Stimulated activated CD8-positive, alpha-beta memory T cell treated with anti-CD3 and anti-CD28 coated beads, Interleukin-15, amount 100 ng/mL, for 48 hours (primary cell): ENCODE measurements around the gene COPB2.
"Not testable (repeated sequence)": the region's sequence is repeated elsewhere in the genome, so short reads cannot be mapped to it uniquely, and the experiment has no call there.

Experiments used
- DNase-seq, 2 donors: peaks; one replicate each; pipeline ENCODE4 v3.0.0-alpha.2; 2020; ENCODE audit warnings: low read depth in 2 of 2

Gene COPB2

DNA sequence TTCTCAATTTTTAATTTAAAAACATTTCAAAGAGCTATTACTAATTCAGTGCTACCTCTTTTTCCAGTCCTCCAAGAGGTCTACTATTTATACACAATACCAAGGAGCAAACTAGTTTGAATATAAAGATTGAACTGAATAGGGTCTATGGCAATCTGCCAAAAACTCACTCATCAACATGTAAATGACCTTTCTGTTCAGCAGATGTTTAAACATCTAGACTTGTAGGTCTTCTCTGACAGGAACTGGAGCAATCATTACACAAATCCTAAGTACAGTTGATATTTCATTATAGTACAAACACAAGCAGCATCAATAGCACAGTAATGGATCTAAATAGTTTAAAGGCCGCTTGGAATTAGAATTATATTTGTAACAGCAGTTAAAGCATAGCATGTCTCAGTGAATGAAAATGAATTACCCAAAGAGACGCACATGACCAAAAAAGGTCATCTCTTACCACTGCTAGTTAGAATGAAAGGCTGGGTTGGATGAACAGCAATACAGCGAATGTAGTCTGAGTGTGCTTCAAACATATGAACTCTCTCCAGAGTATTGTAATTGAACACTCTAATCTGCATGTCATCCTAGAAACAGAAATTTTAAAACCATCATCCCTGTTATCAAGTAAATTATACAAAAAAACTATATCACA lies 10.7 kb downstream of the COPB2 start:
- DNase-seq, result no peak

DNA sequence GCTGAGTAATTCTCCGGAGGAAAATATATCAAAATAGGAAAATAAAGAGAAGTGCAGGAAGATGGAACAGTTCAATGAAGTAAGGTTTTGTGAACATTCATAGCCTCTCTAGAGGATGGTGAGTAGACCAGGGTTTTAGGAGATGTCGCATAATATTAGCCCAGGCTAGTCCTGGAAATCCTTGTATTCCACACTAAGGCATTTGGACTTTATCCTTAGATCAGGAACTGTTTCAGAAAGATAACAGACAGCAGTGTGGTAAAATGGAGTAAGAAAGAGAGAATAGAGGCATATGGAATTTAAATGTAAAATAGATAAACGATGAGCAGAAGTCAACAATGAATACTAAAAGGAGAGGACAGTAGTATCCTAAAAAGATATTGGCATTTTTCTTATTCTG lies 12.1 kb downstream of the COPB2 start:
- no peak for DNase-seq

DNA sequence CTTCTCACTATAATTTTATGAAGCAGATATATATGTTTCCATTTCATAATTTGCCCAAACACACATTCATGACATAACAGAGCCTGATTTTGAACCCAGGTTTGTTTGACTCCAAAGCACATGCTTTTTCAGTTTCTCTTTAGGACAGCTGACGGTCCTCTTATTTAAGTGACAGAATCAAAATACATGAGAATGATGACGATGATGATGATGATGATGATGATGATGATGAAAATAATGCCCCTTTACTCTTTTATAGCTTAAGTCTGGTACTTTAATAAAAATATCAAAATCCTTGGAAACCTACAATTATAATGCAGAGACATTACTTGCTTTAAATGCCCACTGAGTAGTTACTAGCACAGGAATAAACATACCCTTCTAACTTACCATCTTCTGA lies 15.3 kb downstream of the COPB2 start:
- no peak for DNase-seq

DNA sequence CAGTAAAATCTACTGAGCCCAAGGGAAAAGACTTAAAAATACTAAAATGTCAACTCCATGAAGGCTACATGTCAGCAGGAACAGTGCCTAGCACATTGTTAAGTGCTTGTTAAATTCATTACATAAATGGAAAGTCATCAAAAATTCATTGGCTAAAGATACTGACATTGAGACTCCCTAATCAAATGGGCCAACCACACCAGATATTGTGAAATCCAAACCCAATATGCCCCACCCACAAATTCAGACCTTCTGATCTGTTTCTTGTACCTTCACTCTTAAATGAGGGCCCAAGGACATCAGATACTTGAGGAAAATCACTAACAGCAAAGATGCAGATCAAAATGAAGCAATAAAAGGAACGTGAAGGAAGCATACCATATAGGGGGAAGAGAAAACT lies 24.9 kb downstream of the COPB2 start:
- no peak for DNase-seq

DNA sequence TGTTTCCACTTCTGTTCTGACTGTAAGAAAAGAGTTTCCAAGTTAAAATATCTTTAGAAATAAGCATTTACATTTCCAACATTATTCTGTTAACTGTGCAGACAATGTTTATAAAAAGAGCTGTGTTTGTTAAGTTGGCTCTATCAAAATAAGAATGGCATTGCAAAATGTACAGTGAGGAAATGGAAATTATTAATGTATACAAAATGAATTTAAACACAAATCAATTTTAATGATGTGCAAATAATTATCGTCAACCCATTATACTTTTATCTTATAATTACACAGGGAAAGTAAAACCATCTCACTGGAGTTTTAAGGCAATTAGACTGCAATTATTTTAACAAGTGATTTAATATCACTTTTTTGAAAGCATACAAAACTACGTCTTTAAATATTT lies 28.2 kb downstream of the COPB2 start:
- DNase-seq, result no peak

DNA sequence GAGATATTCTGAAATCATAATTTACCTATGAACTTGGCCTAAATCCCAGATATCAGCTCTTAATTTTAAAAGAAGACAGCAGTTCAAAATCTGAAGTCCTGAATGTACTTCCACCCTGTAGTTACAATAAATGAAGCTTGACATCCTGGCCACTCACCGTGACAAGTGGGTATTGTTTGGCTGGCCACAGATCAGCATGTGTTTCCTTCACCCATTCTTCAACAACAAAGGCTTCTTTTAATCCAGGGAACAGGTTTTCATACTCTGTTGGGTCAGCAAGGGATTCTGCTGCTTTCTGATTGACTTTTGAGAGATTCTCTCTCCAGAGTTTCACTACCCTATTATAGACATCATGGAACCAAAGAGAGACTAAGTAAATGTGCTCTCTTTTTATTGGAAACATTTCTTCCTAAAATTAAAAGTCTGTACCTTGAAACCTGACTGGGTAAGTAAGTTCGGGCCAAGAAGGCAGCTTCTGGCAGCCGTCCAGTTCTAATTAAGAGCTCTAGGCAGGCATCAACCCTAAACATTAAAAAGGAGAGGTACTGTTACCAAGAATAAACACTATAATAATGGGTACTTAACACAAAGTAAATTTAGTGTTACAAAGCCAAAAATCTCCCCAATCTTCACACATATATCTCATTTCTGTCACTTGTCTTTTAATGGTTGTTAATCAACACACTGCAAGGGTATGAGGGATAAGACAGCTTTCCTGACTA lies 30.4 kb downstream of the COPB2 start:
- no peak for DNase-seq

DNA sequence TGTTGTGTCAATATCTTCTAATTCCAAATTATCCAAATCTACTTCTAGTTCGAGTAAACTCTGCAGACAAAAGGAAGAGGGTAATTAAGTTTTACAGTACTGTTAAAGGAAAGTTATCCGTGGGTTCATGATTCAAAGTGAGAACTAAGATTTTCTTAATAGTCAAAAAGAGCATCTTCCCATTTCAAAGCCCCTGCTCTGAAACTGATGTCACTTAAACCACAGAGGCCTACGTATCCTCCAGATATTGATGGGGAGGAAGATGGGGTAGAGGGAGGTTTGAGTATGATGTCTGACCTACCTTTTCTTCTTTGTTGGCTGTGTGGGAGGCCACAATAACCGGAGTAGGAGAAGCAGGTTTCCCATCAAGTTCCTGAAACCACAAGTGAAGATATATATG lies 31.5 kb downstream of the COPB2 start:
- DNase-seq, result no peak

DNA sequence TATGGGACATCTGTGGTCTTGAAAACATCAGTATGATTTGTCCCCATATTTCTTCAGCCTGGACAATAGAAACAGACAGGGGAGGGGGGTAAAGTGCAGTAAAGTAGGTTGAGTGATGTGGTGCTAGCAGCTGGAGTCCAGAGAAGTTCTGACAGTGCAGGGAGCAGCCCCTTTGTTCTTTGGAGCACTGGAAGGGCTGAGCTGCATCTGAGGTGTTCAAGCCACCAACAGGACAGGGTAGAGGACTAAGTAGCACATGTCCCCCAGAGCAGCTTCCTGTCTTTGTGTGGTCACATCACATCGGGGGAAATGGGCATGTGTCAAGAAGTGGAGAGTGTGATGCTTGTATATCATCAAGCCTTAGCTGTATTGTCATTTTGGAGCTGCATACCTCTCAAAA lies 33.6 kb downstream of the COPB2 start:
- no peak for DNase-seq

DNA sequence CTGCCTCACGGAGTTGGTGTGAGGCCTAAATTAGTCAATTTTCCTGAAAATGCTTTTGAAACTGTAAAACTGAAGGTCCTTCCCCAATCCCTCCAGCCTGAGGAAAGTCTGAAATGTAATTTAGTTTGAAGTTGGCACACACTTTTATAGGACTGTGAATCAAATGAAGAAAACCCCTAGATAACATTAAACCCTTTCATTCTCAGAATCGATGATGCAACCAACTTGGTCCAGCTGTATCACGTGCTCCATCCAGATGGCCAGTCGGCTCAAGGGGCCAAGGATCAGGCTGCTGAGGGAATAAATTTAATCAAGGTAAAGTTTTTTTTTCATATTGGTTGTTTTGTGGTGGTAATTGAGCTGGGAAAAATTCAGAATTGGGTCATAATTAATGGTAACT lies 34.0 kb downstream of the COPB2 start:
- DNase-seq, result no peak

DNA sequence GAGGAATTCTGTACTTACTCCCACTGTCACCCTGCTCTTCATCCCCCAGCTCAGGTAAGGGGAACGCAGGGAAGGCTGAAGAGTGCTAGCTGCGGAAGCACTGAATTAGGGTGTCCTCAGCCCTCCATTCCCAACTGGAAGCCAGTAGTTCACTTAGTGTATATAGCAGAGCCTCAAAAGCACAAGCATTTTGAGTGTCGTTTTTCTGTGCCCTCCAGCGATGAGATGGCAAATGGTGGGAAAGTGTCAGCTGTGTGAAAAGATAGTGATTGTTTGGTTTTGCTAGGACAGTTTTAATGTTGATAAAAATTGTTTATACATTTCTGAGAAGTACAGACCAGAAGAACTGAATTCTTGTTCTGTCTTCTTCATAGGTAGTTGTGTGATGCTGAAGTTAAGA lies 34.8 kb downstream of the COPB2 start:
- no peak for DNase-seq

DNA sequence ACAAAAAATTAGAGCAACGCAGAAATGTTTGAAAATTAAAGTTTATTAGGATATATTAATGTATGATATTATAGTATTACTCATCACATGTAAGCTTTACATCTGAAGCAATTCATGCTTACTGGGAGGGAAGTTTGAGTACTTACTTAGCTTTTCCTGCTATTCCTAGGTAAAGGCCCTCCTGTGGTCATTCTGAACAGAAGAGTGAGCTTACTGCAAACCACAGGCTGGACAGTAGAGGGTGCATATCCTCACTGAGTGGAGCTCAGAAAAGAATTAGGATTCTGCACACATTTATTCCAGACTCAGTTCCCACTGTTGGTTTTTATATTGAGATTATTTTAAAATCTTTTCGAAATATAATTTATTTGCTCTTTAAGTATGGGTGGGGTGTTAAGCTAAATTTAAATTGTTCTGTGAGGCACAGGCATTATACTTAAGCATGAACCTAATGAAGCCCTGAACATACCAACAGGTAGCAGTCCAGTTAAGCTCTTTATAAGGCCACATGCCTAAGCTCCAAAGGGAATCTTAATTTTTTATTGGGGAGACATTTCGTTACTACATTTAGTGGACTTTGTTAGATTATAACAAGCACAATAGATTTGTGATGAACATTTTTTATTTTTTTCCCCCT lies 35.4 kb downstream of the COPB2 start:
- DNase-seq, result no peak

DNA sequence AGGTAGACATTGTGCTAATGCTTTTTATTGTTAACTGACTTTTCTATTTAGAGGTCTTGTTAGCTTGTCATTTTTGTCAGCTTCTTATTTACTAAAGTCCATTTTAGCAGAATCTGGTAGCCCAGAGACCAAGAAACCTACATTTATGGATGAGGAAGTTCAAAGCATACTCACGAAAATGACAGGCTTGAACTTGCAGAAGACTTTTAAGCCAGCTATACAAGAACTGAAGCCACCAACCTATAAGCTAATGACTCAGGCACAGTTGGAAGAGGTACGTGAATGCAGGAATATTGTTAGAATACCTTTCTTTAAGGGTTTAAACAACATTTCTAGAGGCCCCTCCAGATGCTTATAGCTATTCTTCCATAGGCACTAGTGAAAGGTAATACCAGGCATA lies 42.7 kb downstream of the COPB2 start:
- DNase-seq, result no peak

DNA sequence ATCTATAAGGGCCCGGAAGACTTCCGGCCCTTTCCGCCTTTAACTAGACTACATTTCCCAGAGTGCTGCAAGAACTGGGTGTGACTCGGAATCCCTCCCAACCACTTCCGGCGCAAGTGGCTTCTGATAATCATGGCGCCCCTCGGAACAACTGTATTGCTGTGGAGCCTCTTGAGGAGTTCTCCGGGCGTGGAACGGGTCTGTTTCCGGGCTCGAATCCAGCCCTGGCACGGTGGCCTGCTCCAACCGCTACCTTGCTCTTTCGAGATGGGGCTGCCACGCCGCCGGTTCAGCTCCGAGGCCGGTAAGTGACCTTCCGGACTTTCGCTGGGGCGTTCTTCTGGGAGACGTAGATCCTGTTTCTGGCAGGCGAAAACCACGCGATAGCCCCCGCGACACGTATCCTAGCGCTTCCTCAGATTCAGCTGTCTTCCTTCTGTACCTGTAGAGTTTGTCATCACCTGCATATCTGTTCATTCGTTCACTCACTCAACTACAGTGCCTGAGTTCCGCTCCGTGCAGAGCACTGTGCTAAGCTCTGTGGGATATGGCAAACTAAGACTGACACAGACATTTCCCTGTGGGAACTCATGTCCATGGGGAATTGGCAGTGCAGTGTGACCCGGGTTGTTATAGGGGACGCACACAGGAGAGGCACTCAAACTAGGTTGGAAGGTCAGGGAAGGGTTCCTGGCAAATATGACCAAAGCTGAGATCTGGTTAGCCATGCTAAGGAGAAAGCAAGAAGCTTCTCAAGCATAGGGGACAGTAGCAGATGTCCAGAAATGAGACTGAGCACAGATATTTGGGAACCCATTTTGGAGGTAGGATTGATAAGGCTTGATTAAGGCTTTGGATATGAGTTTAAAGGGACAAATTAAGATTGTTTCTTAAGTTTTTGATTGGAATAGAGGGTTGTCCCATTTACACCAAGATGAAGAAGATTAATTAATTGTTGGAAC lies 45.3 kb downstream of the COPB2 start, which contains the start of gene MRPS22:
Gene MRPS22, plus strand, starts transcription at position 126 of the 962 bp plus-strand sequence. Its CDS starts 7 bp downstream, at position 133.
- peak; percentile 72 to 73 for DNase-seq

DNA sequence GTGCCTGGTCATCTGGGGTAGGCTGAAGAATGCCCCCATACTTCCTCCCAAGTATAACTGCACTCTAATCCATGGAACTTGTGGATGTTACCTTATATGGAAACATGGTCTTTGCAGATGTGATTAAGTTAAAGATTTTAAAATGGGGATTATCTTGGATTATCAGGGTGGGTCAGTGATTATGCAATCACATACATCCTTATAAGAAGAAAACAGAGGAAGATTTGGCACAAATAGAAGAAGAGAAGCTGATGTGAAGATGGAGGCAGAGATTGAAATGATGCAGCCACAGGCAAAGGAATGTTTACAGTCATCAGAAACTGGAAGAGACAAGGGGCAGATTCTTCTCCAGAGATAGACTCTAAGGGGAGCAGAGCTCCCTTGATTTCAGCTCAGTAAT lies 47.4 kb downstream of the COPB2 start:
- DNase-seq, result no peak

DNA sequence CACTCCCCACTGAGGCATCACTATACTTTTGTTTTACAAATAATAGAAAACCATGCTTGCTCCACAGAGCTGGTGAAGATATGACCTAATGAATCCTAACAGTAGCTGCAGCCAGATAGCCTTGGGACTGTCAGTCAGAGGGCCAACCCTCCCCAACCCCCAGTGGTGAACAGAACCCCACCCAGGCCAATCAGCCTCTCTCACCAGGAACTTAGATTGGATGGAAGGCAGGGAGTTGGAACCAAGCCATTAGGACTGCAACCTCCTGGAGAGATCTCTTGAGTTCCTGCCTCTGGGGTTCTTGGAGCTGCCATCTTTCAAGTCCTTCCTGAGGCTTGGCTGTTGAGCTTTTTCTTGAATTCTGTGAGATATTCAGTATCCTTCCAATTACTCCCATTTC lies 48.7 kb downstream of the COPB2 start:
- DNase-seq, result no peak

DNA sequence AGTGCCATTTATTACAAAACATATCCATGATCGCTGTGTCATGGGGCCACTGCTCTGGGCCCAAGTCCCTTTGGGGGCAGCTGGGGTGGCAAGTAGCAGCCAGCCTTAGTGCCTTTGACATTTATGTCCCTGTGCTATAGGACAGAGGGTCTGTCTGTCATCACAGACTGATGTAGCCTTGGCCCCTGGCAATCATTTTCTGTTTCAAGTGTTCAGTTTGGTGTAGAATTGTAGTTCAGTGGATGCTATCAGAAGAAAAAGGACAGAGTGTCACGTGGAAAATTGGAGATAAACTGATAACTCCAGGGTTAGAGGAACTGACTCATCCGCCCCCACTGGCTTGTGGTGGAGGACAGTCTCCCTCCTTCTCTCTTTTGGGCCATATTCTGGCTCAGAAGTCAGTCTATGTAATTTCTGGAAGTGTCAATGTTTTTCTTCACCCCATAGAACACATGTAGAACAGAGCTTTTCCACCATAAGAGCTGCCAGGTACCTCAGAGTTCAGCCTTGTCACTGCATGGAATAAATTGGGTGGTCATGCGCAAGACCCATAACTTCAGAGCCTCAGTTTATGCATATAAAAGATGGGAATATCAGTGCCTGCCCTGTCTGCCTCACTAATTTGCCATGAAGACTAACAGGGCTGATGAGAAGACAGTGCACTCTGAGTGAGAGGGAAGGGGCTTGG lies 50.1 kb downstream of the COPB2 start:
- DNase-seq, result peak in 1 of 2 donors; percentile 22

DNA sequence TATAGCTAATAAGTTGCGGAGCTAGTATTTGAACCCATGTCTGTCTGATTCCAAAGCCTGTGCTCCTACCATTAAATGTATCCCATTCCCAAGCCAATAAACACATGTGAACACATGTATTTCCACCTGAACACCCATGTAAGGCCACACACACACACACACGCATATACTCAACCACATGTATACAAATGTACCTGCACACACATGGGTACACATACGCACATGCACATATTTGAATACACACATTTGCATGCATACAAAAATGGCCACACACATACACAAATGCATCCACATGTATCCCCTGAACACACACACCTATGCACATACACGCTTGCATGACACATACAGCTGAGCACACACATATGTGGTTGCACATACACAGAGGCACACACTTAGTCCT lies 51.0 kb downstream of the COPB2 start:
- no peak for DNase-seq

DNA sequence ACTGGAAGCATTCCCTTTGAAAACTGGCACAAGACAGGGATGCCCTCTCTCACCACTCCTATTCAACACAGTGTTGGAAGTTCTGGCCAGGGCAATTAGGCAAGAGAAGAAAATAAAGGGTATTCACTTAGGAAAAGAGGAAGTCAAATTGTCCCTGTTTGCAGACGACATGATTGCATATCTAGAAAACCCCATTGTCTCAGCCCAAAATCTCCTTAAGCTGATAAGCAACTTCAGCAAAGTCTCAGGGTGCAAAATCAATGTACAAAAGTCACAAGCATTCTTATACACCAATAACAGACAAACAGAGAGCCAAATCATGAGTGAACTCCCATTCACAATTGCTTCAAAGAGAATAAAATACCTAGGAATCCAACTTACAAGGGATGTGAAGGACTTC lies 54.8 kb downstream of the COPB2 start:
- not testable (repeated sequence) for DNase-seq

DNA sequence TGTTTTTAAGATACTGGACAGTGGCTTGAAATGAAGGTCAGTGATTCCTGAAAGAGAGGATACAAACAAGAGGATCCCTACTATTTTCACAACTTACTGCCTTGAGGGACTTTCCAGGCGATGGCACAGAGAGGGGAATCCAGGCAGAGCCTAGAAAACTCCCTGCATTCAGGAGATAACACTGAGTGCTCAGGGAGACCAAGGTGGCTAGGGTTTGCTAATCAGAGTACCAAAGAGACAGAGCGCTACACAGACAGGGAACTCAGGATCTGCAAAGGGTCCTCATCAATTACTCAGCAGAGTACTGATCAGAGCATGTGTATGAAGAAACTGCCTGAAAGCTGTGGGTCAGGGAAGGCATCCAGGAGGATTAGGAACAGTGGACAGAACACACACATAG lies 57.4 kb downstream of the COPB2 start:
- no peak for DNase-seq

DNA sequence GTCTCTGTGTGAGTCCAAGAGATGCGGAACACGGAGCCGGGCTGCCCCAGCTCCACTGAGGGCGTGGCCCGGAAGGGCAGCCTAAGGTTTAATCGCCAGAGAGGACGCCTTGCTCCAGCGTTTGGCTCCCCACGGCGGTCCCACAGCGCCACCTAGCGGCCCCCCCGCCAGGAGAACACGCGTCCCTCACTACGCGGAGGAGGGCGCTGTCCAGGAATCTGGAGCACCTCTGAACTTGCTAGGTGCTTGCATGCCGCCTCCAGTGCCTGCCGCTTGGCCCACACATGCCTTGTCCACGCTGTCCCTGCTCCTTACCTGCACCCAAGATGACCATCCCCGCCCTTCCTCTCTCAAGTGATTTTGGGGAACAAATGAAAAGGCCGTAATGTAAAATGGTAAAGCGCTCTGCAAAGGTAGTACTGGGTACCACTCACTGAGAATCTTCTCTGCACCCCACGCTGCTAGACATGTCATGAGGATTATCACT lies 60.0 kb downstream of the COPB2 start:
- peak; percentile 75 to 76 for DNase-seq

DNA sequence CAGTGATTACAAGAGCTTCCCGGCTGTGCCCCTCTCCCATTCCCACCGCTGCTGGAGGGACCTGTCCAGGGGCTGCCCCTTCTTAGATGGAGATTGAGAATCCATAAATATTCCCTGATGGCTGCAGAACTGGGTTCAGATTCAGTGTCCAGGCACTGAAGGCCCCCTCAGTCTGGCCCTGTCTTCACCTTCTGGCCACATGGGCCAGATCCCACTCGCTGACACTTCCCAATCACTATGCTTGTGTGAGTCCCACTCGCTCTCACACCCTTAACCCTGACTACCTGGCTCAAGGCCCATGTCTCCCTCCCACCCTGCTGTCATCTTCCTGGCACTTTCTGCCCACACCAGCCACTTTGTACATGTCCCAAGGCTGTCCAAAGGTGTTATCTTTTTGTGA lies 61.1 kb downstream of the COPB2 start:
- DNase-seq, result no peak
